Body of pancreas (tissue), 4 donors: ENCODE results near the gene MIEF2.

Source experiments
- CTCF ChIP-seq, 7 experiments: fragments of 450-650 bp in 4 of 7; fragments of 200-600 bp in 3 of 7; sonication (generic) in 3 of 7; IDR thresholded peaks; one replicate each; pipeline ENCODE4 v1.5.1; 2016 to 2019; ENCODE audit warnings: antibody characterized with exemption in 7 of 7
- POLR2A ChIP-seq, 3 donors: fragments of 450-650 bp; IDR thresholded peaks; one replicate each; pipeline ENCODE4 v1.6.1; 2016; ENCODE audit warnings: antibody characterized with exemption in 3 of 3, mild to moderate bottlenecking in 2 of 3

- no peak for TF ChIP-seq CTCF (IDR thresholded peaks at IDR 0.05)
- no peak for TF ChIP-seq POLR2A (IDR thresholded peaks at IDR 0.05)
These were observed 18.4 kb downstream of the MIEF2 start for GRCh38 chr17:18278867-18279266.
